ENCODE data around the gene LCT. TPM values are rescaled to one million over a fixed set of nuclear protein-coding genes. Genes with fewer than 3 reads are reported as not detected.

The LCT gene
- total RNA-seq, 2 experiments from 2014 or later = 0.12 to 0.19 TPM

GRCh38 chr2:135790423-135790822, 46.6 kb downstream of the LCT start:
- Mint-ChIP-seq H3K9me3 (peaks cover 2% of the 10 kb centered on the region), H3K4me3 (no peak overlapping the region), H3K36me3 (ENCODE audit: low read depth) (peaks cover 14% of the 10 kb centered on the region), H3K27ac (no peak overlapping the region), H3K27me3 (no peaks in the 10 kb centered on the region), H3K4me1 (peaks cover 20% of the 10 kb centered on the region)
- no peak for DNase-seq
- ChIA-PET POLR2A (no interaction called here), CTCF (interaction anchor here (0.8 to 1.1 kb wide), 2 partner anchors 8 to 801 kb away, joined by 3 read pairs; no protein-coding TSS in a partner anchor)

DNA sequence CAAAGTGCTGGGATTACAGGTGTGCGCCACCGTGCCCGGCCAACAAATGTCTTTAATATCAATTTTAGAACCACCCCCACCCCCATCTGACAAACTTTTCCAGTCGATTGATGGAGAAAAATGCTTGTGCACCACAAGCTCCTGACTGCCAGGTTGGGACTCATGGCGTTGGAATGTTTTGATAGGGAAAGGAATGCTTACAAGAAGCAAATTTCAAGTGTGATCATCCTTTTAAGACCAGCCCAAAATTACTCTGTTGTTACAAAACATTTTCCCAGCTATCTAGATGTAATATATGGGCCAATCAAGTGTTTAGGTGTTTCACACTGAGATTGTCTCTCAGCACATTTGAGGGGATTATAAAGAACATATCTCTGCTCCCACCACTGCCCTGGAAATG, 50.2 kb downstream of the LCT start:
- H3K27ac Mint-ChIP-seq = no peak overlapping the region
- no peak overlapping the region for H3K4me3 Mint-ChIP-seq
- DNase-seq = no peak
- peaks cover 46% of the 10 kb centered on the region for H3K36me3 Mint-ChIP-seq (ENCODE audit: low read depth)
- H3K4me1 Mint-ChIP-seq = peaks cover under 1% of the 10 kb centered on the region
- POLR2A ChIA-PET = no interaction called here
- CTCF ChIA-PET = interaction anchor here (1.1 to 6.8 kb wide), 3 partner anchors 11 to 40 kb away, joined by 3 to 49 read pairs (median 4); no protein-coding TSS in a partner anchor
- H3K27me3 Mint-ChIP-seq = no peaks in the 10 kb centered on the region
- H3K9me3 Mint-ChIP-seq = peaks cover 5% of the 10 kb centered on the region

DNA sequence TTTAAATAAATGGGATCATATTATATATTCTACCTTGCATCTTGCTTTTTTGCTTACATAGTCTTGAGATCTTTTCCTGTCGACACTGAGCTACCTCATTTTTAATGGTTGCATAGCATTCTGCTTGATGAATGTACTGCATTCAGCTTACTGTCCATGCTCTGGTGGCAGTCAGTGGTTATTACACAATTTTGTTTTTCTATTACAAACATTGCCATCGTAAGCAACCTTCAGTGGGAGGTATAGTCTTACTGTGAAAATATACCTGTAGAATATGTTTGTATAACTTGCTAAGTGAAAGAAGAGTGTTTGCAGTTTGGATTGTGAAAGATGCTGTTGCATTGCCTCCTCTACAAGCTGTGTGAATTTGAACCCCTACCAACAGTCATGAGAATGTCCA, 52.0 kb downstream of the LCT start:
- ChIA-PET CTCF (interaction anchor here (0.7 to 6.8 kb wide), 3 partner anchors 13 to 212 kb away, joined by 3 to 49 read pairs (median 3); no protein-coding TSS in a partner anchor), POLR2A (no interaction called here)
- H3K27me3 Mint-ChIP-seq = no peaks in the 10 kb centered on the region
- no peak for DNase-seq
- H3K4me3 Mint-ChIP-seq = no peak overlapping the region
- no peak overlapping the region for H3K27ac Mint-ChIP-seq
- H3K4me1 Mint-ChIP-seq = no peaks in the 10 kb centered on the region
- peaks cover 5% of the 10 kb centered on the region for H3K9me3 Mint-ChIP-seq
- peaks cover 64% of the 10 kb centered on the region for H3K36me3 Mint-ChIP-seq (ENCODE audit: low read depth)

GRCh38 chr2:135783439-135783838, 53.5 kb downstream of the LCT start:
- no peaks in the 10 kb centered on the region for H3K4me1 Mint-ChIP-seq
- no peaks in the 10 kb centered on the region for H3K27me3 Mint-ChIP-seq
- peaks cover 71% of the 10 kb centered on the region for H3K36me3 Mint-ChIP-seq (ENCODE audit: low read depth)
- H3K27ac Mint-ChIP-seq = no peak overlapping the region
- CTCF ChIA-PET = interaction anchor here (0.9 to 6.8 kb wide), 2 partner anchors 14 to 16 kb away, joined by 3 to 49 read pairs; no protein-coding TSS in a partner anchor
- peaks cover 5% of the 10 kb centered on the region for H3K9me3 Mint-ChIP-seq
- DNase-seq = no peak
- POLR2A ChIA-PET = no interaction called here
- no peak overlapping the region for H3K4me3 Mint-ChIP-seq

DNA sequence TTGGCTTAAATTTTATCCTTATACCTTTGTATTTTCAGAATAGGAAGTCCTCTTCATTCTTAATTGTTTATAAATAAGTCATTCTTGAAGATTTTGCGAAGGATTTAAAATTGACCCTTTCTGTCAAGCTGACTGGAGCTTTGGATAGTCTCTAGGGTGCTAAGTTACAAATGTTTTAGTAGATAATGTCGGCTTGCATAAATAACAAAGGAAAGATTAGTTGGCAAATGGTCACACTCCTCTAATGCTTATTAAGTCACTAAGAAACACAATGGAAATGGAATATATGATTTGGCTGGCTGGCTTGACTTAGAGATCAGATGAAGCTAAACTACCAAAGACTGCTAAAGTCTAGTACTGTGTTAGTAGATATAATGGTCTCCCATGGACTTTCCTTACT, 54.8 kb downstream of the LCT start:
- Mint-ChIP-seq H3K4me3 (no peak overlapping the region), H3K27ac (no peak overlapping the region), H3K27me3 (no peaks in the 10 kb centered on the region), H3K36me3 (ENCODE audit: low read depth) (peaks cover 73% of the 10 kb centered on the region), H3K9me3 (peaks cover 5% of the 10 kb centered on the region), H3K4me1 (no peaks in the 10 kb centered on the region)
- ChIA-PET POLR2A (no interaction called here), CTCF (interaction anchor here (0.6 to 6.8 kb wide), 4 partner anchors 10 to 617 kb away, joined by 3 to 49 read pairs (median 3); no protein-coding TSS in a partner anchor)
- DNase-seq = no peak

DNA sequence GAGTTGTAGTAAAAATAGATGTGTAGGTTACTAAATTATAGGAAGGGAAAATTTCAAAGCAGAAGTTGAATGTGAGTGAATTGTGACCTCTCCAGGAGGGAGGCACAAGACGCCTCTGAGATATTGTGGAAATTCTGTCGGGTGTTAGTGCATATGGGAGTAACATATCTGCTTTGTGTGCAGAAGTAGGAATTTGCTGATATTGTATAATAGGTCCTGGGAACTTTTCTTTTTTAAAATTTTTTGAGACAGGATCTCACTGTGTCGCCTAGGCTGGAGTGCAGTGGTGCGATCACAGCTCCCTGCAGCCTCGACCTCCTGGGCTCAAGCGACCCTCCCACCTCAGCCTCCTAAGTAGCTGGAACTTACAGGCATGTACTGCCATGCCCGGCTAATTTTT, 60.6 kb downstream of the LCT start:
- no peak for DNase-seq
- H3K36me3 Mint-ChIP-seq (ENCODE audit: low read depth) = peaks cover 65% of the 10 kb centered on the region
- POLR2A ChIA-PET = no interaction called here
- no peak overlapping the region for H3K27ac Mint-ChIP-seq
- H3K4me3 Mint-ChIP-seq = no peak overlapping the region
- no peaks in the 10 kb centered on the region for H3K9me3 Mint-ChIP-seq
- no peaks in the 10 kb centered on the region for H3K27me3 Mint-ChIP-seq
- CTCF ChIA-PET = no interaction called here
- peaks cover 2% of the 10 kb centered on the region for H3K4me1 Mint-ChIP-seq

DNA sequence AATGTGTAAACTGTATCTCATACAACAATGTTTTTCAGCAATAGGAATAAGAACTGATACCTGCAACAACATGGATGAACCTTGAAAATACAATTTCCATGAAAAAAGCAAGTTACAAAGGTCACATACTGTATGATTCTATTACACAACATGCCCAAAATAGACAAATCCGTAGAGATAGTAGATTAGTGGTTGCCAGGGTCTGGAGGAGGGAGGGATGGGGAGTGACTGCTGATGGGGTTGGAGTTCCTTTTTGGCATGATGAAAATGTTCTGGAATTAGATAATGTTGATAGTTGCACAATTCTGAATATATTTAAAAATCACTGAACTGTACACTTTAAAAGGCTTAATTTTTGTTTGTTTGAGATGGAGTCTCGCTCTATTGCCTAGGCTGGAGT, 61.6 kb downstream of the LCT start:
- Mint-ChIP-seq H3K36me3 (ENCODE audit: low read depth) (peaks cover 64% of the 10 kb centered on the region), H3K27ac (no peak overlapping the region), H3K9me3 (no peaks in the 10 kb centered on the region), H3K27me3 (no peaks in the 10 kb centered on the region), H3K4me1 (peaks cover 2% of the 10 kb centered on the region), H3K4me3 (no peak overlapping the region)
- ChIA-PET CTCF (interaction anchor here (2.1 kb wide), 1 partner anchor 22 kb away, joined by 5 read pairs; no protein-coding TSS in a partner anchor), POLR2A (no interaction called here)
- DNase-seq = no peak

- Mint-ChIP-seq H3K4me1 (peaks cover 2% of the 10 kb centered on the region), H3K27me3 (no peaks in the 10 kb centered on the region), H3K27ac (no peak overlapping the region), H3K36me3 (ENCODE audit: low read depth) (peaks cover 69% of the 10 kb centered on the region), H3K9me3 (no peaks in the 10 kb centered on the region), H3K4me3 (no peak overlapping the region)
- DNase-seq = no peak
- POLR2A ChIA-PET = no interaction called here
- CTCF ChIA-PET = interaction anchor here (2.1 kb wide), 1 partner anchor 24 kb away, joined by 5 read pairs; no protein-coding TSS in a partner anchor
Observed at GRCh38 chr2:135773917-135774316, 63.1 kb downstream of the LCT start.

DNA sequence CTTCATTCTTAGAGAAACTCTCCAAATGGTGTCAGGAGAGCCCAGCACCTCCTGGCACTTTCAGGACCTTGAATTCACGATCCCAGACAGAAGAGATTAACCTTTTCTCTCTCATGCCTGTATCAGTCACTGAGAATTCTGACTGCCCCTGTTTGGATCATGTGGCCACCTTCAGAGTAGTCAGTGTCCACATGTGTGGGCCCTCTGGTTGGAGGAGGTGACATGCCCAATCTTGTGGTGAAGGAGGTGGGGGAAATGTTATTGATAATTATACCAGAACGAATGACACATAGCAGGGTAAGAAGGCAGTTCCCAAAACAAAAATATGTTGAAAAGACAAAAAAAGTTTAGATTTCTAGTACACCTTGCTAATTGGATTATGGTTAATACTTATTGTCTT, 63.7 kb downstream of the LCT start:
- POLR2A ChIA-PET = no interaction called here
- H3K4me1 Mint-ChIP-seq = peaks cover 2% of the 10 kb centered on the region
- H3K27me3 Mint-ChIP-seq = no peaks in the 10 kb centered on the region
- DNase-seq = no peak
- H3K27ac Mint-ChIP-seq = peak overlapping the region; percentile 42
- no peaks in the 10 kb centered on the region for H3K9me3 Mint-ChIP-seq
- peaks cover 71% of the 10 kb centered on the region for H3K36me3 Mint-ChIP-seq (ENCODE audit: low read depth)
- CTCF ChIA-PET = interaction anchor here (0.7 kb wide), 1 partner anchor 44 kb away, joined by 3 read pairs; no protein-coding TSS in a partner anchor
- H3K4me3 Mint-ChIP-seq = no peak overlapping the region

DNA sequence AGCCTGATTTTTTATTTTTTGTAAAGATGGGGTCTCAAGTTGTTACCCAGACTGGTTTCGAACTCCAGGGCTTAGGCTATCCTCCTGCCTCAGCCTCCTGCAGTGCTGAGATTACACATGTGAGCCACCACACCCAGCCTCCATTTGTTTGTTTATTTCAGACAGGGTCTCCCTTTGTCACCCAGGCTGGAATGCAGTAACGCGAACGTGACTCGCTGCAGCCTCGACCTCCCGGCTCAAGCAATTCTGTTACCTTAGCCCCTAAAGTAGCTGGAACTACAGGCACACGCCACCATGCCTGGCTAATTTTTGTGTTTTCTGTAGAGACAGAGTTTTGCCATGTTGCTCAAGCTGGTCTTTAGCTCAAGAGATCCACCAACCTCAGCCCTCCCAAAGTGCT, 68.1 kb downstream of the LCT start:
- H3K27ac Mint-ChIP-seq = no peak overlapping the region
- H3K9me3 Mint-ChIP-seq = no peaks in the 10 kb centered on the region
- H3K4me3 Mint-ChIP-seq = no peak overlapping the region
- H3K36me3 Mint-ChIP-seq (ENCODE audit: low read depth) = peaks cover 61% of the 10 kb centered on the region
- H3K27me3 Mint-ChIP-seq = no peaks in the 10 kb centered on the region
- H3K4me1 Mint-ChIP-seq = peaks cover 2% of the 10 kb centered on the region
- CTCF ChIA-PET = interaction anchor here (0.6 to 2.7 kb wide), 4 partner anchors 13 to 901 kb away, joined by 3 to 6 read pairs (median 5); no protein-coding TSS in a partner anchor
- no peak for DNase-seq
- POLR2A ChIA-PET = no interaction called here

DNA sequence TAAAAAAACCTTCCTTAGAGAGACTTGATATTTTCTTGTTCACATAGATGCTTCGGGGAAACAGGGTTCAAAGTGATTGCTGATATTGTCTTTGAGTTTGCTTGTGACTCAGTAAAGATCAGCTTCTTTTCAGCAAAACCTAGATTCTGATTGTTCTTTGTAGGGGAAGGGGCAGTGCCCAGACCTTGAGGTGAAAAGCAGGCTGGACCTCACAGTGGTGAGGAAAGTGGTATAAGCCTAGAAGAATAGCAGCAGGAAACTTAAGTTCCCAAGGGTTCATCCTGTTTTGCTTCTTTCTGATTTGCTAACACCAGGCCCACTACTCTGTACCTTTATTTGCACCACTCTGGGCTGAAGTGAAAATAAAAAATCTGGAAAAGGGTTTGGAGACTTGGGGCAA, 74.5 kb downstream of the LCT start:
- Mint-ChIP-seq H3K27me3 (no peaks in the 10 kb centered on the region), H3K4me3 (no peak overlapping the region), H3K36me3 (ENCODE audit: low read depth) (peaks cover 47% of the 10 kb centered on the region), H3K9me3 (no peaks in the 10 kb centered on the region), H3K27ac (no peak overlapping the region), H3K4me1 (no peaks in the 10 kb centered on the region)
- ChIA-PET CTCF (interaction anchor here (1.0 to 1.4 kb wide), 3 partner anchors 10 to 18 kb away, joined by 3 to 4 read pairs (median 3); no protein-coding TSS in a partner anchor), POLR2A (no interaction called here)
- DNase-seq = no peak

- Mint-ChIP-seq H3K4me1 (no peaks in the 10 kb centered on the region), H3K36me3 (ENCODE audit: low read depth) (peaks cover 49% of the 10 kb centered on the region), H3K9me3 (peaks cover 3% of the 10 kb centered on the region), H3K27me3 (no peaks in the 10 kb centered on the region), H3K27ac (no peak overlapping the region), H3K4me3 (no peak overlapping the region)
- POLR2A ChIA-PET = no interaction called here
- CTCF ChIA-PET = interaction anchor here (1.0 to 1.4 kb wide), 3 partner anchors 10 to 18 kb away, joined by 3 to 4 read pairs (median 3); no protein-coding TSS in a partner anchor
- no peak for DNase-seq
Observed at GRCh38 chr2:135762022-135762421, 75.0 kb downstream of the LCT start.

GRCh38 chr2:135756692-135757091, 80.3 kb downstream of the LCT start:
- H3K27ac Mint-ChIP-seq = no peak overlapping the region
- no peak overlapping the region for H3K4me3 Mint-ChIP-seq
- H3K9me3 Mint-ChIP-seq = peaks cover 14% of the 10 kb centered on the region
- H3K27me3 Mint-ChIP-seq = no peaks in the 10 kb centered on the region
- ChIA-PET CTCF (interaction anchor here (0.7 to 1.0 kb wide), 3 partner anchors 12 to 84 kb away, joined by 3 to 5 read pairs (median 3); no protein-coding TSS in a partner anchor), POLR2A (no interaction called here)
- H3K4me1 Mint-ChIP-seq = no peaks in the 10 kb centered on the region
- peaks cover 67% of the 10 kb centered on the region for H3K36me3 Mint-ChIP-seq (ENCODE audit: low read depth)
- no peak for DNase-seq

GRCh38 chr2:135755573-135755972, 81.4 kb downstream of the LCT start:
- Mint-ChIP-seq H3K27ac (no peak overlapping the region), H3K9me3 (peaks cover 14% of the 10 kb centered on the region), H3K36me3 (ENCODE audit: low read depth) (peaks cover 58% of the 10 kb centered on the region), H3K27me3 (no peaks in the 10 kb centered on the region), H3K4me3 (no peak overlapping the region), H3K4me1 (no peaks in the 10 kb centered on the region)
- DNase-seq = no peak
- CTCF ChIA-PET = interaction anchor here (1.0 to 1.3 kb wide), 3 partner anchors 11 to 86 kb away, joined by 3 to 4 read pairs (median 3); no protein-coding TSS in a partner anchor
- POLR2A ChIA-PET = no interaction called here

Data from activated CD4-positive, alpha-beta T cell treated with anti-CD3 and anti-CD28 coated beads, Interleukin-2, amount 10 ng/mL, durations not matched to agents 7 days and 5 days (primary cell).